ENCODE results near the gene RGS18. TPM values are rescaled to one million over a fixed set of nuclear protein-coding genes. Genes with fewer than 3 reads are reported as not detected.

Gene RGS18
- total RNA-seq, 4 donors from 2014 or later: 0.47 to 3.8 (median 2.1) TPM

DNA sequence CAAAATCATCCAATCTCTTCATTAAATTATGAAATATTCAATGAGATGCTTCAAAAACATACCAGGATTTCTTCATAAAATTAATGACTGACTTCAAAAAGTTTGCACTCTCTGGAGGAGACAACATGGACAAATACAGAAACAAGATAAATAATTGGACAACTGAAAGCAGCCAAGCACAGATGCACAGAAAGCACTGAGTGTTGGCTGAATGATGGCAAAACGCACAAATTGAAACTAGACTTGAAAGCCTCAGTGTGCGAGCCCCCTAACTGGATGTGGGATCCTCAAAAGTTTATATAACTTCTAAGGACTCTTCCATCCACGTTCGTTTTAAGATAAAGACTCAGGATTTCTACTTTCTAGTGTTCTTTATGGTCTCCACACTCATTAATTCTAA, 27.9 kb downstream of the RGS18 start:
- Histone ChIP-seq H3K9me3 (no peaks in the 10 kb centered on the region), H3K4me3 (no peak overlapping the region), H3K27ac (no peak overlapping the region), H3K4me1 (no peaks in the 10 kb centered on the region), H3K27me3 (no peaks in the 10 kb centered on the region), H3K36me3 (no peaks in the 10 kb centered on the region)
- TF ChIP-seq CTCF (IDR thresholded peaks at IDR 0.05) (no peak), POLR2A (IDR thresholded peaks at IDR 0.05) (no peak)
- ATAC-seq: no peak
- 53 to 79% methylated on average over 4 of the region's 4 CpGs for WGBS, 2 donors (ENCODE audit: low coverage in 1 of 2)

- ATAC-seq: no peak
- no peak overlapping the region for H3K27ac ChIP-seq
- H3K4me1 ChIP-seq: no peaks in the 10 kb centered on the region
- H3K27me3 ChIP-seq: no peaks in the 10 kb centered on the region
- no peaks in the 10 kb centered on the region for H3K9me3 ChIP-seq
- H3K36me3 ChIP-seq: no peaks in the 10 kb centered on the region
- TF ChIP-seq CTCF (IDR thresholded peaks at IDR 0.05): no peak
- TF ChIP-seq EP300 (IDR thresholded peaks at IDR 0.05): no peak
- no peak for TF ChIP-seq POLR2AphosphoS5 (IDR thresholded peaks at IDR 0.05)
- H3K4me3 ChIP-seq: no peak overlapping the region
- WGBS, 2 donors (ENCODE audit: low coverage in 1 of 2): 86 to 100% methylated on average over 2 of the region's 2 CpGs
Observed at GRCh38 chr1:192190066-192190465, 31.8 kb downstream of the RGS18 start.

- Histone ChIP-seq H3K9me3 (peaks cover 0 to 6% (median 0%) of the 10 kb centered on the region in 3 donors), H3K27ac (no peak overlapping the region), H3K27me3 (no peaks in the 10 kb centered on the region), H3K36me3 (no peaks in the 10 kb centered on the region), H3K4me3 (no peak overlapping the region), H3K4me1 (no peaks in the 10 kb centered on the region)
- ATAC-seq: no peak
- TF ChIP-seq EP300 (IDR thresholded peaks at IDR 0.05) (no peak), POLR2AphosphoS5 (IDR thresholded peaks at IDR 0.05) (no peak), CTCF (IDR thresholded peaks at IDR 0.05) (no peak), POLR2A (IDR thresholded peaks at IDR 0.05) (no peak)
- WGBS, 2 donors (ENCODE audit: low coverage in 1 of 2): 100% methylated on average over 1 to 5 of the region's 5 CpGs
Observed at GRCh38 chr1:192201303-192201702, 43.0 kb downstream of the RGS18 start.

DNA sequence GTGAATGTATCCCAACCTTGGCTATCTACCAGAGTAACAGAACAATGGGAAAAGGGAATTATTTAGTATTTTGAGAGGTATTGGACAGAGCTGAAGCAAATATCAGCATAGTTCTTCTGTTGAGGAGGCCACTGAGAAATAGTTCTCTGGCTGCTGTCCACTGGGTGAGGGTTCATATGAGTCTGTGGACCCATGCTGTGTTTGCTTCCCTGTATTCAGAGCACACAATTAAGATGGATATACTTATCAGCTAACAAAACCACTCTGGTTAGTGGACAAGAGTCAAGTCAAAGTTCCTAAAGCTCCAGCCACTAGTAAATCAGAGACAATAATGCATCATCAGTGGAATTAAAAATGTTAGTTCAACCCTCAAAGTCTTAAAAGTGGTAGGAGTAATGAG, 66.1 kb downstream of the RGS18 start:
- H3K27me3 ChIP-seq: no peaks in the 10 kb centered on the region
- H3K4me1 ChIP-seq: no peaks in the 10 kb centered on the region
- H3K27ac ChIP-seq: no peak overlapping the region
- no peak overlapping the region for H3K4me3 ChIP-seq
- peaks cover 0 to 14% (median 0%) of the 10 kb centered on the region in 3 donors for H3K9me3 ChIP-seq
- H3K36me3 ChIP-seq: no peaks in the 10 kb centered on the region
- no peak for ATAC-seq
- no peak for TF ChIP-seq CTCF (IDR thresholded peaks at IDR 0.05)
- no peak for TF ChIP-seq POLR2AphosphoS5 (IDR thresholded peaks at IDR 0.05)
- no peak for TF ChIP-seq POLR2A (IDR thresholded peaks at IDR 0.05)
- no peak for TF ChIP-seq EP300 (IDR thresholded peaks at IDR 0.05)

DNA sequence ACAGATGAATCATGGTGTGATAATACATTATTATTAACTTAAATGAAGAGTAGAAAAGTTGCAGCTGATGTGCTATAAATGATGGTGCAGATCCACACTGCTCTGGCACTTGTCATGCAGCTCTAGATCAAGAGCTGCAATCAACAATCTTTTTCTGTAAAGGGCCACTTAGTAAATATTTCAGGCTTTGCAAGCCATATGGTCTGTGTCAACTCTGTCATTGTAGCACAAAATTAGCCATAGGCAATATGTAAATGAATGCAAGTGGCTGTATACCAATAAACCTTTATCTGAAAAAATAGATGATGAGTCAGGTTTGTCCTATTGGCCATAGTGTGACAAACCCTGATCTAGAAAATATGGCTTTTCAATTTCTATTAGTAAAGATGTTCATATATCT, 66.6 kb downstream of the RGS18 start:
- H3K27ac ChIP-seq: no peak overlapping the region
- TF ChIP-seq EP300 (IDR thresholded peaks at IDR 0.05) (no peak), POLR2AphosphoS5 (IDR thresholded peaks at IDR 0.05) (no peak), CTCF (IDR thresholded peaks at IDR 0.05) (no peak), POLR2A (IDR thresholded peaks at IDR 0.05) (no peak)
- no peaks in the 10 kb centered on the region for H3K36me3 ChIP-seq
- H3K27me3 ChIP-seq: no peaks in the 10 kb centered on the region
- H3K4me1 ChIP-seq: no peaks in the 10 kb centered on the region
- H3K9me3 ChIP-seq: peaks cover 0 to 14% (median 0%) of the 10 kb centered on the region in 3 donors
- H3K4me3 ChIP-seq: no peak overlapping the region
- ATAC-seq: no peak

All from gastroesophageal sphincter (tissue), 4 donors.